ENCODE measurements around the gene ATRNL1.

ATRNL1 gene

DNA sequence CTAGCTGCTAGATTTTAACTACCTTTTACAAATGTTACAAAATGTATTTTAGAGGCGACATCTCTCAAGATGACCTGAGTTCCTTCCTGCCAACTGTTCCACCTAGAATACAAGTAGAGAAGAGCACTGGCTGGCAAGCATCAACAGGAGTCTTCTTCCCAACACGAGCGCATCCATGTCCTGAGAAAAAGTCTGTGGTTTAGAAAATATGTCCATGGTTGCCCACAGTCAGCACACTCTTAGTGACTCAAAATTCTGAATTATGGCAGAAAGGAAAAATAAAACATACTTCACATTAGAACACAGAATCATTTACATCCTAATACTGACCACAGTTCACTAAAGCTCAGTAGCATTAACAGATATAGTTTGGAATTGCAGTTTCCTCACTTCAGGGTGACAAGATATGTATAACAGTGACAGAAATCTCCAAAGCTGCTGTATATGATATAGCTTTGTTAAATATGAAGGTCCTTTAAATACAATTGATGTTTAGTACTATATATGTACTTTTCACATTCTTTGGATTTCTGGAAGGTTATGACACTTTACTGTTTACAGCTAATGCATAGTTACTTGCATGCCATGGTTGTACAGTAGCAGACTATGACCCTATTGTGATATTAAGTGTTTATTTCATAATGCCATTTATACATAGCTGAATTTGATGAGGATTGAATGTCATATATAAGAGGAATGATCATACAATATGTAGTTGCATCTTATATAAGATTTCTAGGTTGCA lies 852.7 kb downstream of the ATRNL1 start:
- Histone ChIP-seq H3K4me3 (ENCODE audit: low read length) (no peak overlapping the region), H3K4me1 (ENCODE audit: control insufficient read depth, insufficient read depth, low read length) (no peaks in the 10 kb centered on the region), H3K36me3 (ENCODE audit: control insufficient read depth, insufficient read depth, low read length) (no peaks in the 10 kb centered on the region), H3K27me3 (ENCODE audit: control insufficient read depth, insufficient read depth, low read length) (no peaks in the 10 kb centered on the region), H3K9ac (ENCODE audit: low read length) (no peak overlapping the region), H3K27ac (ENCODE audit: low read depth, low read length) (no peak overlapping the region)

GRCh38 chr10:115947104-115947503 lies 853.9 kb downstream of the ATRNL1 start:
- H3K4me1 ChIP-seq (ENCODE audit: control insufficient read depth, insufficient read depth, low read length): no peaks in the 10 kb centered on the region
- H3K27me3 ChIP-seq (ENCODE audit: control insufficient read depth, insufficient read depth, low read length): no peaks in the 10 kb centered on the region
- no peak overlapping the region for H3K9ac ChIP-seq (ENCODE audit: low read length)
- no peaks in the 10 kb centered on the region for H3K36me3 ChIP-seq (ENCODE audit: control insufficient read depth, insufficient read depth, low read length)
- H3K27ac ChIP-seq (ENCODE audit: low read depth, low read length): no peak overlapping the region
- no peak overlapping the region for H3K4me3 ChIP-seq (ENCODE audit: low read length)

DNA sequence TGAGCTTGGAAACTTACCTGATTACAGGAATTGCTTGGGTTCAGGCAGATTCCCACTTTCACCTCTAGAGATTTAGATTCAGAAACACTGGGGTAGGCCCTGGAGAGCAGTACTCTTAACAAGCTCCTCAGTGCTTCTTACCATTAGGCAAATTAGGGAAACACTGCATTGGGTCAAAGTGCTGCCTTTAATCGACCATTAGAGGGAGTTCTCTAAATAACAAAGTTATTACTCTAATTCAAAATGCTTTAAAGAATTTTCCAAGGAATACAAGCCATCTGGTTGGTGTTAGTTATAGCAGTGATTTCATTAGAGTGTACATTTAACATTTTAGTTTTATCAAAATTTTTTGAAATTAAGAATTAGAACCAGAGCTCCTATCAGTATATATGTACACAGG lies 855.3 kb downstream of the ATRNL1 start:
- Histone ChIP-seq H3K27ac (ENCODE audit: low read depth, low read length) (no peak overlapping the region), H3K4me1 (ENCODE audit: control insufficient read depth, insufficient read depth, low read length) (no peaks in the 10 kb centered on the region), H3K27me3 (ENCODE audit: control insufficient read depth, insufficient read depth, low read length) (no peaks in the 10 kb centered on the region), H3K9ac (ENCODE audit: low read length) (no peak overlapping the region), H3K4me3 (ENCODE audit: low read length) (no peak overlapping the region), H3K36me3 (ENCODE audit: control insufficient read depth, insufficient read depth, low read length) (no peaks in the 10 kb centered on the region)

DNA sequence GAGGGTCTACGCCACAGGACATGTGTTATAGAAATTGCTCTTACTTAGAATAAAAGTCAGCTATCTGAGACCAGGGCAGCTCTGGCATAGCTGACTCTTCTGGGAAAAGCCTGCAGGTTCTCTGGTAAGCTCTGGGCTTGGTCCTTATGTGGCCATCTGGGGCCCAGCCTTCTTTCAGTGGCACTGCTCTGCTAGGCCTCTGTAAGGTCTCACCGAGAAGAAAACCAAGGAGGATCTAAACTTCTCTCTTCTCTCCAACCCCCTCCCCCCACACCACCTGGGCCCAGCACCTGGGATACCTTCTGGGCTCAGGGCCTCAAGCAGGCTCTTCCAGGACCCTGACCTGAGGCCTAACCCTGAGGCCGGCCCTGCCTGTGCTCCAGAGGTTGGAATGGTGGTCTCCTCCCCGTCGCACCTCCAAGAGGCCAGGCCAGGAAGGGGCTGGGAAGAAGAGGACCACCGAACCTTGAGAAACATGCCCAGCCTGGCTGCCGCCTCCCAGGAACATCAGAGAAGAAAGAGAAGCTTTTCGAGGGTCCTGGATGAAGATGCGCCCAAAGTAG lies 856.2 kb downstream of the ATRNL1 start:
- no peak overlapping the region for H3K9ac ChIP-seq (ENCODE audit: low read length)
- no peak overlapping the region for H3K27ac ChIP-seq (ENCODE audit: low read depth, low read length)
- H3K27me3 ChIP-seq (ENCODE audit: control insufficient read depth, insufficient read depth, low read length): no peaks in the 10 kb centered on the region
- no peak overlapping the region for H3K4me3 ChIP-seq (ENCODE audit: low read length)
- no peaks in the 10 kb centered on the region for H3K4me1 ChIP-seq (ENCODE audit: control insufficient read depth, insufficient read depth, low read length)
- no peaks in the 10 kb centered on the region for H3K36me3 ChIP-seq (ENCODE audit: control insufficient read depth, insufficient read depth, low read length)

- Histone ChIP-seq H3K9ac (ENCODE audit: low read length) (no peak overlapping the region), H3K36me3 (ENCODE audit: control insufficient read depth, insufficient read depth, low read length) (no peaks in the 10 kb centered on the region), H3K4me1 (ENCODE audit: control insufficient read depth, insufficient read depth, low read length) (no peaks in the 10 kb centered on the region), H3K27me3 (ENCODE audit: control insufficient read depth, insufficient read depth, low read length) (no peaks in the 10 kb centered on the region), H3K27ac (ENCODE audit: low read depth, low read length) (no peak overlapping the region), H3K4me3 (ENCODE audit: low read length) (no peak overlapping the region)
Observed at GRCh38 chr10:115950320-115950719, 857.2 kb downstream of the ATRNL1 start.

GRCh38 chr10:115951242-115951641 lies 858.1 kb downstream of the ATRNL1 start:
- Histone ChIP-seq H3K4me3 (ENCODE audit: low read length) (no peak overlapping the region), H3K27me3 (ENCODE audit: control insufficient read depth, insufficient read depth, low read length) (no peaks in the 10 kb centered on the region), H3K4me1 (ENCODE audit: control insufficient read depth, insufficient read depth, low read length) (no peaks in the 10 kb centered on the region), H3K27ac (ENCODE audit: low read depth, low read length) (no peak overlapping the region), H3K36me3 (ENCODE audit: control insufficient read depth, insufficient read depth, low read length) (no peaks in the 10 kb centered on the region), H3K9ac (ENCODE audit: low read length) (no peak overlapping the region)

DNA sequence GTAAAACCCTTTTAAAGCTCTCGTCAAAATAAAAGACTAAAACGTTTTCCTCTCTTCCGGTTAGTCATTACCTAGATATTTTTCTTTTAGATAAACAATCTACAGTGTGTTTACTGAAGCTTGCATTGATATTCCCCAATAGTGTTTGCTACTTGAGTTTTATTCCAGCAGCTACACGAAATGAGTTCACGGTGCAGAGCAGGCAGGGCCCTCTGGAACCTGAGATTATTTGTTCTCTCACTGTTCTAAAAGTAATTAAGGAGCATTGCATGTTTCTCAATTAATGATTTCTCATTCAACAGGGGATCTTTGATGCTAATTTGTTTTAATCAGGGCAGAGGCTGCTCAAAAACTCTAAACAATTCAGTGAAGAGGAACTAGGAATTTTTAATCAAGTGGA lies 860.1 kb downstream of the ATRNL1 start:
- Histone ChIP-seq H3K4me3 (ENCODE audit: low read length) (no peak overlapping the region), H3K9ac (ENCODE audit: low read length) (no peak overlapping the region), H3K4me1 (ENCODE audit: control insufficient read depth, insufficient read depth, low read length) (no peaks in the 10 kb centered on the region), H3K36me3 (ENCODE audit: control insufficient read depth, insufficient read depth, low read length) (no peaks in the 10 kb centered on the region), H3K27ac (ENCODE audit: low read depth, low read length) (no peak overlapping the region), H3K27me3 (ENCODE audit: control insufficient read depth, insufficient read depth, low read length) (no peaks in the 10 kb centered on the region)

GRCh38 chr10:115953968-115954367 lies 860.8 kb downstream of the ATRNL1 start:
- Histone ChIP-seq H3K36me3 (ENCODE audit: control insufficient read depth, insufficient read depth, low read length) (no peaks in the 10 kb centered on the region), H3K4me3 (ENCODE audit: low read length) (no peak overlapping the region), H3K9ac (ENCODE audit: low read length) (no peak overlapping the region), H3K4me1 (ENCODE audit: control insufficient read depth, insufficient read depth, low read length) (no peaks in the 10 kb centered on the region), H3K27ac (ENCODE audit: low read depth, low read length) (no peak overlapping the region), H3K27me3 (ENCODE audit: control insufficient read depth, insufficient read depth, low read length) (no peaks in the 10 kb centered on the region)

- Histone ChIP-seq H3K4me3 (ENCODE audit: low read length) (no peak overlapping the region), H3K36me3 (ENCODE audit: control insufficient read depth, insufficient read depth, low read length) (no peaks in the 10 kb centered on the region), H3K27ac (ENCODE audit: low read depth, low read length) (no peak overlapping the region)
Observed at GRCh38 chr10:115956225-115957011, 863.3 kb downstream of the ATRNL1 start.

DNA sequence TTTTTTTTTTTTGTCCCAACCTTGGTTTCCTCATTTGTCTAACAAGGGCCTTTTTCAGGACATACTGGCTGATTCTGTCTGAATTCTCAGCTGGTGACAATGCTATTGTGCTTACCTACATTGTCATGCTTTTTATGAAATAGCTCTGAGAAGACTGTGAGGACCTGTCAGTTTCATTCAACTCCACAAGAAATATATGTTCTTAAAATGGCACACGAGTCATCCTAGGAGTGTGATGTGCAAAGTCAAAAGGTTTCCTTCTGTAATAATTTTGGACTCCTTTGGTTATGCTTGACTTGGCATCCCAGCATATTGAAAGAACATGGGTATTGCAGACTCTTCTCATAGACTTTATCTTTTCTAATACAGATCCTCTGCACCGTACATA lies 863.8 kb downstream of the ATRNL1 start:
- Histone ChIP-seq H3K27ac (ENCODE audit: low read depth, low read length) (no peak overlapping the region), H3K4me1 (ENCODE audit: control insufficient read depth, insufficient read depth, low read length) (no peaks in the 10 kb centered on the region), H3K4me3 (ENCODE audit: low read length) (no peak overlapping the region), H3K36me3 (ENCODE audit: control insufficient read depth, insufficient read depth, low read length) (no peaks in the 10 kb centered on the region), H3K27me3 (ENCODE audit: control insufficient read depth, insufficient read depth, low read length) (no peaks in the 10 kb centered on the region), H3K9ac (ENCODE audit: low read length) (no peak overlapping the region)

More at GRCh38 chr10:115956225-115957011, 863.3 kb downstream of the ATRNL1 start:
- Histone ChIP-seq H3K4me1 (ENCODE audit: control insufficient read depth, insufficient read depth, low read length) (no peaks in the 10 kb centered on the region), H3K27me3 (ENCODE audit: control insufficient read depth, insufficient read depth, low read length) (no peaks in the 10 kb centered on the region), H3K9ac (ENCODE audit: low read length) (no peak overlapping the region)

DNA sequence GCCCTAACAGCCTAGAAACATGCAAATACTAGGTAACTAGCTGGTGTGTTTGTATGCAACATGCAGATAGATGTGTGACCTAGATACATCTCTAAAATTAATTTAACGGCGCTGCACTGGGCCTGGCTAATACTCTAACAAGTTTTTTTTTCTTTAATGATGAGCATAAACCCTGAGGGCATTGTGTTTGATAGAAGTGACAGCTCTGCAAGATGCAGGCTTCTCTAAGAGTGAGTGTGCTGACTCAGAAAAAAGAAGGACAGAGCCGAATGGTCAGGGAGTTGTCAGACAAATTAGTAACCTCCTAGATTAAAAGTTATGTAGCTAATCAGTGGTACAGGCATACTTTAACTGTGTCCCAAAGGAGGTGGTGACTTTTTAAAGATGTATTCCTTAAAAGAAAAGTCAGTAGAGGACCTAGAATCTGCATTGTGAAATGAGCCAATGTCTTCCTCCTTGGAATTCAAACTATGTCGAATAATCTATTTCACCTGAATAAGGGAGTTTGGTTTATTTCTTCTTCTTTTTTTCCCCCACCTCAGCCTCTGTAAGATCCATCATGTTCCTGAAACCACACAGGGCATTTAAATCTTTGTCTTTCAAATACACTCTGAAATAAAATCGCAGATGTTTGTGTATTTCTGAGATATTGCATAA lies 864.7 kb downstream of the ATRNL1 start:
- Histone ChIP-seq H3K36me3 (ENCODE audit: control insufficient read depth, insufficient read depth, low read length) (no peaks in the 10 kb centered on the region), H3K4me3 (ENCODE audit: low read length) (no peak overlapping the region)

GRCh38 chr10:115963848-115964247 lies 870.7 kb downstream of the ATRNL1 start:
- H3K9ac ChIP-seq (ENCODE audit: low read length): no peak overlapping the region
- no peak overlapping the region for H3K4me3 ChIP-seq (ENCODE audit: low read length)
- H3K4me1 ChIP-seq (ENCODE audit: control insufficient read depth, insufficient read depth, low read length): no peaks in the 10 kb centered on the region
- no peaks in the 10 kb centered on the region for H3K36me3 ChIP-seq (ENCODE audit: control insufficient read depth, insufficient read depth, low read length)
- no peaks in the 10 kb centered on the region for H3K27me3 ChIP-seq (ENCODE audit: control insufficient read depth, insufficient read depth, low read length)
- H3K27ac ChIP-seq (ENCODE audit: low read depth, low read length): no peak overlapping the region

More for the DNA sequence above, 864.7 kb downstream of the ATRNL1 start:
- H3K27ac ChIP-seq (ENCODE audit: low read depth, low read length): no peak overlapping the region
- no peak overlapping the region for H3K9ac ChIP-seq (ENCODE audit: low read length)
- no peaks in the 10 kb centered on the region for H3K4me1 ChIP-seq (ENCODE audit: control insufficient read depth, insufficient read depth, low read length)
- no peaks in the 10 kb centered on the region for H3K27me3 ChIP-seq (ENCODE audit: control insufficient read depth, insufficient read depth, low read length)
